Endothelial cell (in vitro differentiated cells): ENCODE measurements around the gene MICAL3. TPM values are rescaled to one million over a fixed set of nuclear protein-coding genes. Genes with fewer than 3 reads are reported as not detected.
"Not testable (repeated sequence)": the region's sequence is repeated elsewhere in the genome, so short reads cannot be mapped to it uniquely, and the experiment has no call there.

ENCODE experiments used
- DNase-seq: peaks from one replicate; pipeline ENCODE4 v3.0.0; 2021; ENCODE audit warnings: low spot score
- H3K27ac Mint-ChIP-seq: one replicate; pipeline ENCODE4 v1.8.0; 2021; ENCODE audit warnings: mixed read lengths, inconsistent platforms; ENCODE audit not compliant: unreplicated experiment
- H3K27me3 Mint-ChIP-seq: one replicate; pipeline ENCODE4 v1.8.0; 2021; ENCODE audit warnings: mild to moderate bottlenecking, moderate library complexity, mixed read lengths, inconsistent platforms; ENCODE audit not compliant: unreplicated experiment
- H3K36me3 Mint-ChIP-seq: one replicate; pipeline ENCODE4 v1.8.0; 2021; ENCODE audit warnings: mild to moderate bottlenecking, low read depth, mixed read lengths, inconsistent platforms; ENCODE audit not compliant: unreplicated experiment
- H3K4me1 Mint-ChIP-seq: one replicate; pipeline ENCODE4 v1.8.0; 2021; ENCODE audit warnings: mild to moderate bottlenecking, mixed read lengths, inconsistent platforms; ENCODE audit not compliant: unreplicated experiment
- H3K4me3 Mint-ChIP-seq: one replicate; pipeline ENCODE4 v1.8.0; 2021; ENCODE audit warnings: mild to moderate bottlenecking, mixed read lengths, inconsistent platforms; ENCODE audit not compliant: unreplicated experiment
- H3K9me3 Mint-ChIP-seq: one replicate; pipeline ENCODE4 v1.8.0; 2021; ENCODE audit warnings: mixed read lengths, inconsistent platforms; ENCODE audit not compliant: unreplicated experiment
- long read RNA-seq: library from polyadenylated mRNA; unstranded; transcript quantifications from one replicate; pipeline ENCODE4 v2.0.0, GENCODE V29; 2020; ENCODE audit not compliant: unreplicated experiment
- total RNA-seq: library from RNA; stranded (reverse); fragmentation: NEBNext Ultra II Directional; extraction: Animal tissue kit (Norgen Biotek cat#: 25700); gene quantifications from one replicate; pipeline ENCODE4 v1.2.1, GENCODE V29; 2021; ENCODE audit not compliant: unreplicated experiment
- TF ChIP-seq, protein P1 (sequence below): fragments of 200-600 bp; sonication (generic); IDR thresholded peaks from one replicate; pipeline ENCODE4 v1.5.0; 2021; ENCODE audit warnings: antibody characterized with exemption; ENCODE audit not compliant: unreplicated experiment

MICAL3 gene
- 54.3 TPM for total RNA-seq
- long read RNA-seq: 0 reads

DNA sequence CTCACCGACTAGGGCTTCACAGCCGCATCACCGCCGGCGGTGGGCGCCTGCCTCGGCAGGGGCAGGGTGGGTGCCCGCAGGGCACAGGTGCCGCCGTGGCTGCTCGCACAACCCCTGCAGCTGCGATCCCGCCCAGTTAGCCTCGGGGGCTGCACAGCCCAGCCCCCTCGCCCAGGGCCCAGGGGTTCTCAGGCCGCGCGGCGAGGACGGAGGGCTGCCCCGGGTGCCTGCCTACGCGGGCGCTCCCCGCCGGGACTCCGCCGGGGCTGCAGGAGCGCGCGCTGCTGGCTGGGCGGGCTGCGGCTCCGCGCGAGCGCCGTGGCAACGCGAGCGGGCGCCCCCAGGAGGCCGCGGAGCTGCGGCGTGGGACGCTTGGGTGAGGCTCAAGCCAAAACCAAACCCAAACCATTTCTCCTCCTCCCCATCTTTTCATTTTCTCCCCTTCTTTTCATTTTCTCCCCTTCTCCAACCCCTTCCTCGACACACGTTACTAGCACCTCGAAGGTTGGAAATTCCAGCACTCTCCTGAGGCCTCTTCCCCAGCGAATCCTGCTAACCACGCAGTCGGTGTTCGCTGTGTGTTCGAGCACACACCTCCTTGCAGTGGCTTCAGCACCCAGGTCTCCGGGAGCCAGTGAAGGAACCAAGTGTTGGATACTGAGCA is at the start of gene MICAL3:
Gene MICAL3, minus strand, starts transcription at position 286 of the 664 bp plus-strand sequence. CDS start 117,749 bp downstream, outside the sequence.
- H3K27me3 Mint-ChIP-seq: peaks cover 14% of the 10 kb centered on the region
- TF ChIP-seq, protein P1, sequence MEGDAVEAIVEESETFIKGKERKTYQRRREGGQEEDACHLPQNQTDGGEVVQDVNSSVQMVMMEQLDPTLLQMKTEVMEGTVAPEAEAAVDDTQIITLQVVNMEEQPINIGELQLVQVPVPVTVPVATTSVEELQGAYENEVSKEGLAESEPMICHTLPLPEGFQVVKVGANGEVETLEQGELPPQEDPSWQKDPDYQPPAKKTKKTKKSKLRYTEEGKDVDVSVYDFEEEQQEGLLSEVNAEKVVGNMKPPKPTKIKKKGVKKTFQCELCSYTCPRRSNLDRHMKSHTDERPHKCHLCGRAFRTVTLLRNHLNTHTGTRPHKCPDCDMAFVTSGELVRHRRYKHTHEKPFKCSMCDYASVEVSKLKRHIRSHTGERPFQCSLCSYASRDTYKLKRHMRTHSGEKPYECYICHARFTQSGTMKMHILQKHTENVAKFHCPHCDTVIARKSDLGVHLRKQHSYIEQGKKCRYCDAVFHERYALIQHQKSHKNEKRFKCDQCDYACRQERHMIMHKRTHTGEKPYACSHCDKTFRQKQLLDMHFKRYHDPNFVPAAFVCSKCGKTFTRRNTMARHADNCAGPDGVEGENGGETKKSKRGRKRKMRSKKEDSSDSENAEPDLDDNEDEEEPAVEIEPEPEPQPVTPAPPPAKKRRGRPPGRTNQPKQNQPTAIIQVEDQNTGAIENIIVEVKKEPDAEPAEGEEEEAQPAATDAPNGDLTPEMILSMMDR: no peak
- no peak within 1 kb of the TSS for H3K27ac Mint-ChIP-seq
- no peaks in the 10 kb centered on the region for H3K36me3 Mint-ChIP-seq
- peak; percentile 73 for DNase-seq
- H3K4me3 Mint-ChIP-seq: peak within 1 kb of the TSS; percentile 89
- no peaks in the 10 kb centered on the region for H3K9me3 Mint-ChIP-seq
- peaks cover 6% of the 10 kb centered on the region for H3K4me1 Mint-ChIP-seq

- not testable (repeated sequence) for H3K36me3 Mint-ChIP-seq, H3K27me3 Mint-ChIP-seq, H3K27ac Mint-ChIP-seq, H3K4me3 Mint-ChIP-seq, H3K9me3 Mint-ChIP-seq, DNase-seq
- H3K4me1 Mint-ChIP-seq: peaks cover 28% of the 10 kb centered on the region
These were observed 49.6 kb upstream of the MICAL3 start for GRCh38 chr22:18073927-18074326.

DNA sequence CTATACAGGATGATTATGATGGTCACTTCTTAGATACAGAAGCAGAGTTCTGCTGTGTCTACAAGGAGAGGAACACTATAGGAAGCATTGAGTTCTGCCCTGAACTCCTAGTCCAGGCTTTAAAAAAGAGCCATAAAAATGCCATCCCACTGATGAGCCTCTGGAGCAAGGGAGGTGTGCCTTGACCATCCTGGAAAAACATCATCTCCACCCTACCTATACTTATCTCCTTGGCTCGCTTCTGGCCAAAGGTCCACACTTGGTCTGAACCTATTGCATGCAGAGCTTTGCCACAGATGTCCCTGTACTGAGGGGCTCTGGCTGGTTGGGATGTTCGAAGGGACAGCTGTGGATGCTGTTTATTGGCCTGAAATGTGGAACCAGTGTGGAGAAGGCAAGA is 49.1 kb upstream of the MICAL3 start:
- Mint-ChIP-seq H3K36me3 (peaks cover 5% of the 10 kb centered on the region), H3K4me3 (no peak overlapping the region), H3K27me3 (peaks cover 3% of the 10 kb centered on the region), H3K4me1 (peaks cover 23% of the 10 kb centered on the region), H3K27ac (no peak overlapping the region), H3K9me3 (no peaks in the 10 kb centered on the region)
- no peak for DNase-seq
- TF ChIP-seq, protein P1: no peak

GRCh38 chr22:18071968-18072310 is 47.6 kb upstream of the MICAL3 start:
- H3K27ac Mint-ChIP-seq: no peak overlapping the region
- H3K27me3 Mint-ChIP-seq: peaks cover 4% of the 10 kb centered on the region
- H3K4me1 Mint-ChIP-seq: peaks cover 17% of the 10 kb centered on the region
- H3K4me3 Mint-ChIP-seq: no peak overlapping the region
- peaks cover 6% of the 10 kb centered on the region for H3K36me3 Mint-ChIP-seq
- no peaks in the 10 kb centered on the region for H3K9me3 Mint-ChIP-seq
- TF ChIP-seq, protein P1: no peak
- DNase-seq: no peak

- not testable (repeated sequence) for H3K36me3 Mint-ChIP-seq
- peaks cover 17% of the 10 kb centered on the region for H3K4me1 Mint-ChIP-seq
These were observed 47.1 kb upstream of the MICAL3 start for GRCh38 chr22:18071307-18071967.

More at GRCh38 chr22:18071307-18071967, 47.1 kb upstream of the MICAL3 start:
- DNase-seq, H3K27me3 Mint-ChIP-seq, H3K27ac Mint-ChIP-seq, H3K4me3 Mint-ChIP-seq, H3K9me3 Mint-ChIP-seq: not testable (repeated sequence)
